Measurements from ENCODE around the gene PHLDA2. TPM values are rescaled to one million over a fixed set of nuclear protein-coding genes. Genes with fewer than 3 reads are reported as not detected.

The PHLDA2 gene, protein sequence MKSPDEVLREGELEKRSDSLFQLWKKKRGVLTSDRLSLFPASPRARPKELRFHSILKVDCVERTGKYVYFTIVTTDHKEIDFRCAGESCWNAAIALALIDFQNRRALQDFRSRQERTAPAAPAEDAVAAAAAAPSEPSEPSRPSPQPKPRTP
- 4.2 TPM for total RNA-seq

DNA sequence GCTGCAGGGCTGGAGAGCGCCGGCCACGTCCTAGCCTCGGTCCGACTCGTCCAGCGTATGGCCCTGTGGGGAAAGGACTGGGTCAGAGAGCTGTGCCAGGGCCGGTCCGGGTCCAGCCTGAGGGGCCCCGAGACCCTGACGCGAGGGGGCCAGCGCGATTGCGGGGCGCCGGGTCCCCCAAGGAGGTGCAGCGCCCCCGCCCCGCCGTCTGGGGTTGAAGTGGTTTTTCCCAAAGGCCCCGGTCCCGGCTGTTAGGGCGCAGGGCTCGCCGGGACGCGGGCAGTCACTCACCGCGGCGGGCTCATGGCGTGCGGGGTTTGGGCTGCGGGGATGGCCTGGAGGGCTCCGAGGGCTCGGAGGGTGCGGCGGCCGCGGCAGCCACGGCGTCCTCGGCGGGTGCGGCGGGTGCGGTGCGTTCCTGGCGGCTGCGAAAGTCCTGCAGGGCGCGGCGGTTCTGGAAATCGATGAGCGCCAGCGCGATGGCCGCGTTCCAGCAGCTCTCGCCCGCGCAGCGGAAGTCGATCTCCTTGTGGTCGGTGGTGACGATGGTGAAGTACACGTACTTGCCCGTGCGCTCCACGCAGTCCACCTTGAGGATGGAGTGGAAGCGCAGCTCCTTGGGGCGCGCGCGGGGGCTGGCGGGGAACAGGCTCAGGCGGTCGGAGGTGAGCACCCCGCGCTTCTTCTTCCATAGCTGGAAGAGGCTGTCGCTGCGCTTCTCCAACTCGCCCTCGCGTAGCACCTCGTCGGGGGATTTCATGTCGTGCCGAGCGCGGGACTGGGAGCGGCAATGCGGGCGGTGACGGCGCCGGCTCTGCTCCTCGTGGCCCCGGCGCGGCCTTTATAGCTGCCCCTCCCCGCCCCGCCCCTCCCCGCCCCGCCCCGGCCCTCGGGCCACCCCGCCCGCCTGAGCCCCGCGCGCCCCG, at the start of gene PHLDA2:
Gene PHLDA2, minus strand, starts transcription at position 816 of the 926 bp plus-strand sequence. Its CDS starts 56 bp downstream, at position 760.
- no peak for DNase-seq

DNA sequence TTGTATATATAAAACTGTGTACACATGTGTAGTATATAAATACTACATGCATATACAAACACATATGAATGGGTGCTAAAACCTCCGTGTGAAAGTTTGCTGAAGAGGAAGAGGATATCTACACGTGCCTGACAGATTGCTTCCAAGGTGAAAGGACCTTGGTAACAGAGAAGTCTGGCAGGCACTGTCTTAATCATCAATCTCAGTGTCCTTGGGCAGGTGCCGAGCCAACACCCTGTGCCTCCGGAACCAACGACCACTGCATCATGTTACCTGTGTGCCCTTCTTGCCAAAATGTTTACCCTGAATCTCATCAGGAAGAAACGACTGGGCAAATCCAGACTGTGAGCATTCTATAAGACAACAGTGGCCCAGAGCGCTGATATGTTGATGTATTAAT, 47.9 kb upstream of the PHLDA2 start:
- no peak for DNase-seq

DNA sequence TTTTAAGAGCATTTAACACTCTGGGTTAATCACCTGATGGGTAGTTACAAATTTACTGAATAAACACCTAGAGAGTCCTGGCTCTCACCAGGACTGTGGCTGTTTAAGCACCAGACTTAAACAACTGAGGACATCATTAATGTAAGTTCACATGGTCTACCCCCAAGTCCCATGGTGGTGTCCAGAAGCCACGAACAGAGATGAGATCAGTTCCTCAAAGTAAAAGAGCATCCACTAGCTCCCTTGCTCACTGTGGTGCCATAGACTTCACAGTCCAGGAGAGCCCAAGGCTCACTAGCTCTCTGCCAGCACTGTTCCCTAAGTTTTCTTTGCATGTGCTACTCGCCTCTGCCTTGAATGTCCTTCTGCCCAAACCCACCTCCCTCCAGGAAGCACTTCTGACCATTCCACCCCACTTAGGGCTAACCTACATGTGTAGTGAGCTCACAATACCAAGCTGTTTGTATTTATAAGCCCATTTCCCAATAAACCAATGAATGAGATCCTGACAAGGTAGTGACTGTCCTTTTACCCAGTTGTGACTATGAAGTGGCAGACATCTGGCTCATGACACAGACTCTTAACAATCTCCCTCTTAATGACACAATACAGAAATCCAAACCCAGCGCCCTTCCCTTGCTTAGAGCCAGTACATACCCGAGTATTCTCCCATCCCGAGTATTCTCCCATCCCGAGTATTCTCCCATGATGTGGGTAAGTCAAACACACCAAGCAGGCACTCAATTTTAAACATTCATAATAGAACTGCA, 47.3 kb upstream of the PHLDA2 start:
- DNase-seq: no peak

DNA sequence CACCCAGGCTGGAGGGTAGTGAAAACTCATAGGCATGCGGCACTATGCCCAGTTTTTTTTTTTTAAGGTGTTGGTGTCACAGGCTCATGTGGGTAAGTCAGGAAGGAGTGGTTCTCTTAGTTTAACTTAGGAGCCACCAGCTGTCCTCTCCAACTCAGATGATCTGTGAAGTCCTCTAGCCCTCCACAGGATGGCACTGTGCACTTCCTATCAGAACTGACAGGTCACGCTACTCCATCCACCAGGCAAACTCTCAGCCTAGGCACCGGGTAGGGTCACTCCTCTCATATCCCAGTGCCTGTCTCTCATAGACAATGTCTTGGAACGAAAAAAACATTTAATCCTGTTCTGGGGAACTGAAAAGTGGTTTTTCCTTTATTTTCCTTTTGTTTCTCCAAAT, 46.4 kb upstream of the PHLDA2 start:
- no peak for DNase-seq

DNA sequence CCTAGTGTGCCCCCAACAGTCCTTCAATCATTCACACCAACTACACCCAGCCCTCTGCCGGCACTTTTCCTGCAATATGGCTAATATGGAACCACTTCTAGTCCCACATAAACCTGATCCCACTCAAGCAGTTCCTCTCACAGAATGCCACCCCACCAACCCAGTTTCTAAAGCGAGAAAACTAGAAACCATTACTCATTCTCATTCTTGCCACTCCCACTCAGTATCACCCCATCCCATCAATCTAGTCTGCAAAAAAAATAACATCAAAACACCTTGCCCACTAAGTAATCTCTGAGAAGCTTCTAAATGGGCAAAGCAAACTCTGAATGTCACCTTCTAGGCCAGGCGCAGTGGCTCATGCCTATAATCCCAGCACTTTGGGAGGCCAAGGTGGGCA, 45.1 kb upstream of the PHLDA2 start:
- no peak for DNase-seq

DNA sequence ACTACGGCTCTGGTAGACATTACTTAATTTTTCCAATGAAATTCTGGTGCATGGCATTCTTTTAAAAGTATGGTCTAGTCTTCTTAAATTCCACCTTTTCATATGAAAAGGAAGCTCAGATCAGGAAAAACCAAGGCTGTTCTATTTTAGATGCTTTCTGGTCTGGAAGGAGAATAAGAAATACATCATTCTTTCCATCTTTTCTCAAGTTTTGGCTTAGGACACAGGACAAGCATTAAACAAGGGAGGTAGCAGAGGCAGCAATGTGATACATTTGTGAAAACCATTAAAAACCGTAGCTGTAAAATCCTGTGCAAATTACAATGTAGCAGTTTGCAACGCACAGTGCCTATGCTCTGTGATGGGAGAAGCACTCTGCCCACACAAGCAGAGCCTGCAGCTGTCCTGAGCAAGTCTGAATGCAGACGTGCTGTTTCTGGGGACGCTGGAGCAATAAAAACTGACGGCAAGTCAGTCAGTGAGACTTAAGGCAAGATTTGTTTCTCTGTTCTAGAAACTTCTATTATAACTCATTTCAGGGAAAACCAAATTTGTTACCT, 39.2 kb upstream of the PHLDA2 start:
- no peak for DNase-seq

DNA sequence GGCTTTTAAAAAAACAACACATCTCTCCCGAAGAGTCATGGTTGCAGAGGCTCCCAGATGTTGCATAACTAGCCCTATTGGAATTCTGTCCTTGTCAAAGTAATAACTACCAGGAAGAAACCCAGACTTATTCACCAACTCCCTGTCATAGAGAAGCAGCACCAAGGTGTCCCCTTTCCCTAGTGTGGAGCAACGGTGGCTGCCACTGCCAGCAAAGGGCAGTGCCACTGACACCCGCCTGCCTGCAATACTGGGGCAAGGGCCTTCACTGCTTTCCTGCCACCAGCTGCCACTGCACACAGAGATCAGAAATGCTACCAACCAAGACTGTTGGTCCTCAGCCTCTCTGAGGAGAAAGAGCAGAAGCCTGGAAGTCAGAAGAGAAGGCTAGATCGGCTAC, 35.6 kb upstream of the PHLDA2 start:
- DNase-seq: no peak

DNA sequence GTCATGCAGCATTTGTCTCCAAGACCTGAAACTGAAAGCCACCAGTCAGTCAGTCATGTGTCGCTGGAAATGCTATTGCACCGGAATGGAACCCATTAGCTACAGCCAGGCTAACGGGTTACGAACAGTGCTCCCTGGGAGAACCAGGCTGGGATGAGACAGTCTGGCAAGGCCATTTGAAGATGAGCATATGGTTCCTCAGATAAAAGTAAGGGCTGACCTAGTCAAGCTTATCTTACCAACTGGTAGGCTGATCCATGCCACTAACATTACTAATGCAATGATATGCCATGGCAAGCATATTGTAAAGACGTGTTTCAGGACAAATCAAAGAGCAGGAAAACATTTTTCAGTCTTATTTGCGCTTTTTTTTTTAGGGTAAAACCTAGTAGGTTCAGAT, 34.5 kb upstream of the PHLDA2 start:
- DNase-seq: no peak

DNA sequence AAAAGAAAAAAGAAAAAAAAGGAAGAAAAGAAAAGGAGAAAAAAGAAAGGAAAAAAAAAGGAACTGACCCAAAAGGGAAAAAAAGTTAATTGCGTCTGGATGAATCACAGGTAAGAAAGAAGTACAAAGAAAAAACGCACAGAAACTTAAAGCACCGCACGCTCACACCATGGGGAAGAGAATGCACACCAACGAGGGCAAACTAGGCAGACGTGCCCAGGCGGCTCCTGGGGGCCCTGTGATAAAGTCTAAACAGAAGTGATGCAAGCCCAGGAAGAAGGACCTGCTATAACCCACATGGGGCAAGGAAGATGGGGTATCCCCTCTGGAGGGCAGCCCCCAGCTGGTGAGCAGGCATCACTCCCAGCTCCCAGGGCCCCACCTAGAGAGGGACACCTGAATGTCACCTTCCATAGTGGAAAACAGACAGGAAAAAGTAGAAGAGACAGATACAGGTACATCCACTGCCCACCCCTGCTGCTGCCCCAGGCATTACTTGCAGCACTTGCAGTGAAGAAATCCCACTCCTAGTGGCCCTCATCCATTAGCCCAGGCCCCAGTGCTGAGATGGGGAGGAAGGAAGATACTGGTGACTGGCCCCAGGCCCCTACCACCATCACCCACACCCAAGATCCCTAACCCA, 34.0 kb upstream of the PHLDA2 start:
- DNase-seq: no peak

DNA sequence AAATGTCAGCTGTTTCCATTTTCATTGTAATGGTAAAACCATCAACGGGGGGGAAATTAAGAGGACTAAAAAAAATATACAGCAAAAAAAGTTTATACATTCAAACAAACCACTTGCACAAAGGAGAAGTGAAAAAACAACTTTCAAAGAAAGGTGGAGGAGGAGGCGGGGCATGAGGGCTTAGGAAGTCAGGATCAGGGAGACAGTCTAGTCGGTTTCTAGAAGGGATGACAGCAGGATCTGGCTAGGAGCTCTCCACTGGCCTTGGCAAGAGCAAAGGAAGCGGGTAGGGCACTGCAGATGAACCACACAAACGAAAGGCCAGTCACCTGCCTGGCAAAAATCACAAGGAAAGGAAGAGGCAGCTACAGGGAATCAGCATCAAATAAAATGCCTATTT, 31.9 kb upstream of the PHLDA2 start:
- no peak for DNase-seq

DNA sequence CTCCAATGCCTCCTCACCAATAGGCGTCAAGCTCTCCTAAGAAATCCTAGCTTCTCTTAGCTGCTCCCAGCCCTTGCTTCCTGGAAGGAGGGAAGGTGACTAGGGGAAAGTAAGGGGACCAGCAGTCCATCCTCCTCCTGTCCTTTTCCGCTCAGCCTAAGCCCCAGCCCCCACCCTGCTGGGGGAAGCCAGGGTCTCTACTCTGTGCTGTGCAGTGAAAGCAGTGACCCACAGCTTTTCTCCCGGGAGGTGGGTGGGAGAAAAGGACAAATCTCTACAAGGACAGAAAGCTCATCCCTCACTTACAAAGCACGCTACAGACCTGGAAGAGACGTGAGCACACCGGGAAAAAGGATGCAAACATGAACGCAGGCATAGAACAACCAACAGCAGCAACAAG, 30.9 kb upstream of the PHLDA2 start:
- no peak for DNase-seq

DNA sequence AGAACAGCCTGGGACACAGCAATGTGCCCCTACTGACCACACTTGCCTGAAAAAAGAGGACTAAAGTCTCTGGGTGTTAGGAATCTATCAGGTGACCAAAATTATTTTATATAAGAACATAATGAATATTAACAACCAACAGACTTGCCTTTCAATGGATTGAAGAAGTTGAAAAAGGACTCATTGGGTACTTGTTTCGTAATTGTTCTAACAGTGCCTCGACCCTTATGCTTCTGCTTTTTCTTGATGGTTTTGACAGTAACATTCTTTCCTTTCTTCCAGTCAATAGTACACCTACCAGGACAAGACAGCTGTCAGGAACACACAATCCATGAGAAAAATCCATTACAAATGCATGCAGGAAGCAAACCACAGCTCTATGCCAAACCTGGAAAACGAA, 29.0 kb upstream of the PHLDA2 start:
- no peak for DNase-seq

DNA sequence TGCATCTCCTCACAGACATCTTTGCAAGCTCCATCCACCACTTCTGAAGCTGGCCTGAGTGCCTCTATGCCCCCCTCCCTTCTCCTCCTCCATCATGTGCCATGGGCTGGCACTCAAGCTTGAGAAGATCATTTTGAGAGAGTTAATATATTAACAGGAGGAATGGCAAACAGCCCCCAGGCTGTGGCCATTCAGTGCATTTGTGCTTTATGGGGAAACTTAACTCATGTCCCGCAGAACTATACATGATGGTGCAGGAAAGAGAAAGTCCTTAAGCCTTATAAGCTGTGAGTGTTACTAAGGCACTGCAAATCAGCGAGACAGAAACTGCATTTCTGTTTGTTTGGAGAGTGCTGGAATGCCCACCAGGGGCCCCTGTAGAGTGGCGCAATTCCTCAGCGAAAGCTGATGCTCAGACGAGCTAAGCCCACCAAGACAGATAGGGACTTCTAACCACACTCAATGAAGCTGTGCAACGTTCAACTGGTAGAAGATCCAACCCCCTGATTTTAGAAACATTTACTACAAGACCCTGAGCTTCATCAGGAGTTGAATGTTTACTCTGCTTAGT, 26.8 kb upstream of the PHLDA2 start:
- DNase-seq: no peak

DNA sequence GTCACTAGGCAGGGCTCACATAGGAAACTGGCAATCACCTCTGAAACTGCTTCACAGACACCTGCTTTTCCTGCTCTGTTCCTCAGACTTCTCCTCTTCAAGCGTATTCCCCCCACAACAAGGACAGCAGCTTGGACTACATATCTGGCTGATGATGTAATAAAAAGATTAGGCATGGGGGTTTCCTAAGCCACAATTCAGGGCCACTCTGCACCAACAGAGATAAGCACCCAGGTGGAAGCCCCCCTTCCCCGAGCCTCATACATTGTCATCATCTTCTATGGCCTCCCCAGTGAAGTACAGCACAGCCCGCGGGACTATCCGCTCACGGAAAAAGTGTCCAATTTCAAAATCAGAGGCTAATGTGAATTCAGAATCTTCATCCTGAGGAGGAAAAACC, 25.0 kb upstream of the PHLDA2 start:
- DNase-seq: no peak

DNA sequence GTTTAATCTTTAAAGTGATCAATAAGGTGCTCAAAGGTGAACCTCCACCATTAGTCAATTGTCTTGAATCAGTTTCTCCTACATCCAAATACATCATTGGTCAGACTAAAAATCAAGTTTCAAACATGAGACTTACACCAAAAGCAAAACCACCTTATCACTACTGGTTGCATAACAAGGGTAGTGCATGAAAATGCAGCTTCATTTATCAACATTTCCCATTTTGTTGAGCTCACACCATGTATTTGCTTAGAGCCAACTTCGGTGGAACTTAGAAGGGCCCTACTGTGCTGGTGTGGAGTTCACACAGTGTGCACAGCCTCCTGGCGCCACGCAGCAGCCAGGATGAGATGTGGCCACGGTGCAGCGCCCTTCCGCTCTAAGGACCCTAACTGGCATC, 23.1 kb upstream of the PHLDA2 start:
- DNase-seq: no peak

DNA sequence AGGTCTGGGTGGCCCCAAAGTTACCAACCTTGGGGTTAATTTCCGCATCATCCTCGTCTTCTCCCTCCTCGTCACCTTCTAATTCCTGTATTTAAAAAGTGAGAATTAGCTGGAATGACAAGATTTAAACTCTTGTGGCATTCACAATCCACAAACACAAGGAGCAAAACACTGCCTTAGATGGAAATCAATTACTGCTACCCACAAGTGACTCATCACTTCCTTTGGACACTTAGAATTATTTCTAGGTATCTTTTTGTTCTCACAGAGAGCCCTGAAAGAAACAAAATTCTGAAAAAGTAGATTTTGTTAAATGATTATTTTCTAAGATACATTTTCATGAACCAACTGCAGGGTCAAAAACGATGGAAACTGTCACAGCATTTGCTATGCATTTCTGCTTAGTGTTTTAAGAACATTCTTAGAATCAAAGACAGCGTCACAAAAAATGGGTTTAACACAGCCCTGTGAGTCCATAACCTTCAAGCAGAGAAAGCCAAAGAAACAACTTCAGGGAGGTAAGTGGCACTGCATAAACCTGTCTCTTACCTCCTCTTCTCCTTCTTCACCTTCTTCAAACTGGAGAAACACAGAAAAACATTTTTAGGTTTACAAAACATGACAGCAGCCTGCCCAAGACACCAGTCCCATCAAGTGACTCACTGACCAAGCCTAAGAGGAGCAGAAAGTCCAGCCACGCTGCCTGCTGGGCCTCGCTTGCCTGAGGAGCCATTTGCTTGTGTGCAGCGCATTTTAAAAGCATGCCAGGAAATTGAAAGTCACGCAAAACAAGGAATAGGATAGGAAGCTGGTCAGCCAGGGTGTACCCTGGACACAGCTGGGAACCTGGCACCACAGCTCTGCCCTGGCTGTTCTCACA, 22.3 kb upstream of the PHLDA2 start:
- DNase-seq: no peak

DNA sequence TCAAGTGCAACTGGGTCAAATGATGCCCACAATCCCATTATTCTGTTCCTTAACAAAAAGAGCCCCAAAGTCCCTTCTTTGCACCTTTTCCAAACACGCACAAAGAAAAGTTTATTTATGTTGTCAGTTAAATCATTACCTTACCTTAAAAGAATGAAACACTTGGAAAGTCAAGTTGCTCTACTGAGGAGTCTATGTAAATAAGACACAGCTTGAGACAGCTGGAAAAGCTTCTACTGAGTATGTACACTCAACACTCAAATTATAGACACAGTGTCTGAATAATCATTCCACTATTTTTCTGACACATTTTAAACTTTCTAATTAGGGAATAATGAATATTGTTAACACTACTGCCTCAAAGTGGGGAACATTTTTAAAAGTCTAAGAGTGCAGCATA, 21.6 kb upstream of the PHLDA2 start:
- no peak for DNase-seq

DNA sequence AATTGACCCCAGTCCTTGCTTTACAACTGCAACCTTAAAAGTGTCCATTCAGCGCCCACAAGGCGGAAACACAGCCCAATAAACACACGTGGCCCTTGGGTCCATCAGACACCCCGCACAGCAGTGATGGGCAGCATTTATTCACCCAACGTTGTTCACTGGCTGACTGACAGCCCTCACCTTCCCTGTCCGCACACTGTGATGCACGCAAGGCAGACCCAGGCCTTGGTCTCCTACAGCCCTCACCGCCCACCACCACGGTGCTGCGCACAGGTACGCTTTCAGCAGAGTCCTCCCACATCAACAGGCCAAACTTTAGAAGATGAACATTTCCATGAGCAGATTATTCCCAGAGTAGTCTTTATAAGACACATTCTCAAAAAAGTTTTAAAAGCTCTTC, 20.7 kb upstream of the PHLDA2 start:
- no peak for DNase-seq

DNA sequence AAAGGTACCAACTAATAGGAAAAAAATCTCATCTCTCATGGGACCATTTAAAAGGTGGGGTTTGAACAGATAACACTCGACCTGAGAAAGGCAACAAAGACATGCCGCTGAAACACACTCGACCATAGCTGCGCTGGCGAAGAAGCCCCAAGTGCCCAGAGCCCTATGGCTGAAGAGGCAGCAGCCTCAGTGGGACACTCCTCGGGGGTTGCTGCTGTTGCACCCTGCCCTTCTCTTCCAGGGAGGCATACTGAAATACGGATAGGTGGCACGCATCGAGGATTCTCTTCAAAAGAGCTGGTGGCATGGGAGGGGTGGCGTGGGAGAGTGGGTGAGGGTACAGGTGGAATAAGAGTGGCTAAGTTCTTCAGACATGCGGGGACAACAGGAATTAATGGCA, 18.5 kb upstream of the PHLDA2 start:
- no peak for DNase-seq

DNA sequence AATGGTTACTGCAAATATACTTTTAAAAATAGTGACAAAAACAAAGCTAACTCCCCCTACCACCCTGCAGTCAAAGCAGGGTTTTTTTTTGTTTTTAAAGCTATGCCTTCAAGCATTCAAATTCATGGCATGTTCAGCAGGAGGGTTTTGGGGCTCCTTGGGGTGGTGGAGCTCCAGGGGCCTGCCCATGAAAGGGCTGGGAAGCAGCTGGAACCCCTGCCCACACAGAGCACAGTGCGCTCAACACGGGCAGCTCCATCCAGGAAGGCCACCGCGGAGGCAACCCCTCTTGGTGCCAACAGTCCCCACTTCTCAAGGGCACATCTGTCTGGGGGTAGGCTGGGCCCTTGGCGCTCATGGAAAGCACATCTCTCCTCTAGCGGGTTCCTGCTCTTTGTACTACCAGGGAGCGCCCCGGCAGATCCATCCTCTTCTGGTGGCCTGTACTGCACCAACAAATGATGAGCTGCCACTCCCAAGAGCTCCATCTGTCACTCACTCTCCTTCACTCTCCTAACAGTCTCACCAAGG, 16.6 kb upstream of the PHLDA2 start:
- DNase-seq: no peak

Data from skin of body (tissue), 2 donors.